Uterus (tissue), 2 donors: Measurements from ENCODE around the gene CNPPD1.
"Not testable (repeated sequence)": the region's sequence is repeated elsewhere in the genome, so short reads cannot be mapped to it uniquely, and the experiment has no call there.

Experiments used
- POLR2A ChIP-seq, 2 donors: fragments of 450-650 bp; IDR thresholded peaks; one replicate each; pipeline ENCODE4 v1.6.1; 2016; ENCODE audit warnings: antibody characterized with exemption in 2 of 2, mild to moderate bottlenecking in 1 of 2, moderate library complexity in 1 of 2
- TF ChIP-seq, protein P1 (sequence below), 4 experiments: fragments of 200-600 bp in 2 of 4; fragments of 450-650 bp in 2 of 4; sonication (generic) in 2 of 4; IDR thresholded peaks; one replicate each; pipeline ENCODE4 v1.5.1; 2016 to 2019; ENCODE audit warnings: antibody characterized with exemption in 4 of 4, mild to moderate bottlenecking in 2 of 4, moderate library complexity in 1 of 4

DNA sequence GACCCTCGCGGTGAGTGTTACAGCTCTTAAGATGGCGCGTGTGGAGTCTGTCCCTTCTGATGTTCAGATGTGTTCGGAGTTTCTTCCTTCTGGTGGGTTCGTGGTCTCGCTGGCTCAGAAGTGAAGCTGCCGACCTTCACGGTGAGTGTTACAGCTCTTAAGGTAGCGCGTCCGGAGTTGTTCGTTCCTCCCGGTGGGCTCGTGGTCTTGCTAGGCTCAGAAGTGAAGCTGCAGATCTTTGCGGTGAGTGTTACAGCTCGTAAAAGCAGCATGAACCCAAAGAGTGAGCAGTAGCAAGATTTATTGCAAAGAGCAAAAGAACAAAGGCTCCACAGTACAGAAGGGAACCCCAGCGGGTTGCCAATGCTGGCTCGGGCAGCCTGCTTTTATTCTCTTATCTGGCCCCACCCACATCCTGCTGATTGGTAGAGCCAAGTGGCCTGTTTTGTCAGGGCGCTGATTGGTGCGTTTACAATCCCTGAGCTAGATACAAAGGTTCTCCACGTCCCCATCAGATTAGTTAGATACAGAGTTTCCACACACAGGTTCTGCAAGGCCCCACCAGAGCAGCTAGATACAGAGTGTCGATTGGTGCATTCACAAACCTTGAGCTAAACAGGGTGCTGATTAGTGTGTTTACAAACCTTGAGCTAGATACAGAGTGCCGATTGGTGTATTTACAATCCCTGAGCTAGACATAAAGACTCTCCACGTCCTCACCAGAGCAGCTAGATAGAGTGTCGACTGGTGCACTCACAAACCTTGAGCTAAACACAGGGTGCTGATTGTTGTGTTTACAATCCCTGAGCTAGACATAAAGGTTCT, 24.0 kb upstream of the CNPPD1 start:
- TF ChIP-seq POLR2A (IDR thresholded peaks at IDR 0.05), result not testable (repeated sequence)
- TF ChIP-seq, protein P1, sequence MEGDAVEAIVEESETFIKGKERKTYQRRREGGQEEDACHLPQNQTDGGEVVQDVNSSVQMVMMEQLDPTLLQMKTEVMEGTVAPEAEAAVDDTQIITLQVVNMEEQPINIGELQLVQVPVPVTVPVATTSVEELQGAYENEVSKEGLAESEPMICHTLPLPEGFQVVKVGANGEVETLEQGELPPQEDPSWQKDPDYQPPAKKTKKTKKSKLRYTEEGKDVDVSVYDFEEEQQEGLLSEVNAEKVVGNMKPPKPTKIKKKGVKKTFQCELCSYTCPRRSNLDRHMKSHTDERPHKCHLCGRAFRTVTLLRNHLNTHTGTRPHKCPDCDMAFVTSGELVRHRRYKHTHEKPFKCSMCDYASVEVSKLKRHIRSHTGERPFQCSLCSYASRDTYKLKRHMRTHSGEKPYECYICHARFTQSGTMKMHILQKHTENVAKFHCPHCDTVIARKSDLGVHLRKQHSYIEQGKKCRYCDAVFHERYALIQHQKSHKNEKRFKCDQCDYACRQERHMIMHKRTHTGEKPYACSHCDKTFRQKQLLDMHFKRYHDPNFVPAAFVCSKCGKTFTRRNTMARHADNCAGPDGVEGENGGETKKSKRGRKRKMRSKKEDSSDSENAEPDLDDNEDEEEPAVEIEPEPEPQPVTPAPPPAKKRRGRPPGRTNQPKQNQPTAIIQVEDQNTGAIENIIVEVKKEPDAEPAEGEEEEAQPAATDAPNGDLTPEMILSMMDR (IDR thresholded peaks at IDR 0.05), result not testable (repeated sequence)
